GM04503 (cell line): ENCODE results near the gene POLE.
A peak's percentile ranks its signal among the peaks of the same experiment; 100 is the strongest.

Experiments used
- DNase-seq: peaks from one replicate; pipeline ENCODE4 v3.0.0-alpha.2; 2012; ENCODE audit warnings: low read depth

Gene POLE, protein sequence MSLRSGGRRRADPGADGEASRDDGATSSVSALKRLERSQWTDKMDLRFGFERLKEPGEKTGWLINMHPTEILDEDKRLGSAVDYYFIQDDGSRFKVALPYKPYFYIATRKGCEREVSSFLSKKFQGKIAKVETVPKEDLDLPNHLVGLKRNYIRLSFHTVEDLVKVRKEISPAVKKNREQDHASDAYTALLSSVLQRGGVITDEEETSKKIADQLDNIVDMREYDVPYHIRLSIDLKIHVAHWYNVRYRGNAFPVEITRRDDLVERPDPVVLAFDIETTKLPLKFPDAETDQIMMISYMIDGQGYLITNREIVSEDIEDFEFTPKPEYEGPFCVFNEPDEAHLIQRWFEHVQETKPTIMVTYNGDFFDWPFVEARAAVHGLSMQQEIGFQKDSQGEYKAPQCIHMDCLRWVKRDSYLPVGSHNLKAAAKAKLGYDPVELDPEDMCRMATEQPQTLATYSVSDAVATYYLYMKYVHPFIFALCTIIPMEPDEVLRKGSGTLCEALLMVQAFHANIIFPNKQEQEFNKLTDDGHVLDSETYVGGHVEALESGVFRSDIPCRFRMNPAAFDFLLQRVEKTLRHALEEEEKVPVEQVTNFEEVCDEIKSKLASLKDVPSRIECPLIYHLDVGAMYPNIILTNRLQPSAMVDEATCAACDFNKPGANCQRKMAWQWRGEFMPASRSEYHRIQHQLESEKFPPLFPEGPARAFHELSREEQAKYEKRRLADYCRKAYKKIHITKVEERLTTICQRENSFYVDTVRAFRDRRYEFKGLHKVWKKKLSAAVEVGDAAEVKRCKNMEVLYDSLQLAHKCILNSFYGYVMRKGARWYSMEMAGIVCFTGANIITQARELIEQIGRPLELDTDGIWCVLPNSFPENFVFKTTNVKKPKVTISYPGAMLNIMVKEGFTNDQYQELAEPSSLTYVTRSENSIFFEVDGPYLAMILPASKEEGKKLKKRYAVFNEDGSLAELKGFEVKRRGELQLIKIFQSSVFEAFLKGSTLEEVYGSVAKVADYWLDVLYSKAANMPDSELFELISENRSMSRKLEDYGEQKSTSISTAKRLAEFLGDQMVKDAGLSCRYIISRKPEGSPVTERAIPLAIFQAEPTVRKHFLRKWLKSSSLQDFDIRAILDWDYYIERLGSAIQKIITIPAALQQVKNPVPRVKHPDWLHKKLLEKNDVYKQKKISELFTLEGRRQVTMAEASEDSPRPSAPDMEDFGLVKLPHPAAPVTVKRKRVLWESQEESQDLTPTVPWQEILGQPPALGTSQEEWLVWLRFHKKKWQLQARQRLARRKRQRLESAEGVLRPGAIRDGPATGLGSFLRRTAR (N-terminal part only)

DNA sequence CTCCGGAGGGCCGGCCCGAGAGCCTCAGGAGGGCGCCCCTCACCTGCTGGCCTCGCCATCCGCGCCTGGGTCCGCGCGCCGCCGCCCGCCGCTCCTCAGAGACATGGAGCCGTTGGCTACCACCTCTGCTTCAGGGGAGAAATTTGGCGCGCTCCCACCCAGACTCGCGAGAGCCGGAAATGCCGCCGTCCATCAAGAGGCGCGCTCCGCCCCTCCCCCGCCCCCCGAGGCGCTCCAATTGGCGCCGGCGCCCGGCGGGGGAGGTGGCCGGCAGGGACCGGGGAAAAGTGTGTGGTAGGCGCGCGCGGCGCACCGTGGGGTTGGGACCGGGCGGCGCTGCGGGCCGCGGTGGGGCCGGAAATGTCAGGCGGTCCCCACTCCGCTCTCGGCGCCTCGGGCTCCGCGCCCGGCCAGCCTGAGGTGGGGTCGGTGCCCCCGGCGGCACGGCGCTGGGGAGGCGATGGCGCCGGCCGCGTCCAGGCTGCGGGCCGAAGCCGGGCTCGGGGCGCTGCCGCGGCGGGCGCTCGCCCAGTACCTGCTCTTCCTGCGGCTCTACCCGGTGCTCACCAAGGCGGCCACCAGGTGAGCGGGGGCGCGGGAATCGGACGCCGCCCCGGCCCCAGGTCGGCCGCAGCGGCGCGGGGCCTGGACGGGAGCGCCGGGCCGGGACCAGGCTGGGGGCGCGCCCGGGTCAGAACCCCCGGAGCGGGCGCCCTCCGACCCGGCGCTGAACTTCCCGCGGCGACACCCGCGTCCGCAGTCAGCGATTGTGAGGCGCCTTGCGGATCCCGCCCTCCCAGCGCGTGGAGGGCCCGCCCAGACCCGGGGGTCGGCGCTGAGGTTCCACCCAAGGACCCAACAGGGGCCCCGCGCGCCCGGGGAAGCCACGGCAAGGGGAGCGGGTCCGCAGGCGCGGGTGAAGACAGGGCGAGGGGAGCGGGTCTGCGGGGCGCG, at the start of gene POLE, which contains the start of gene PXMP2:
POLE (minus strand) TSS at position 132 of the 954 bp plus-strand sequence; CDS start at position 105, 27 bp downstream.
PXMP2 (plus strand) TSS at position 377 of the 954 bp plus-strand sequence; CDS start at position 461, 84 bp downstream.
- DNase-seq = peak; percentile 65

DNA sequence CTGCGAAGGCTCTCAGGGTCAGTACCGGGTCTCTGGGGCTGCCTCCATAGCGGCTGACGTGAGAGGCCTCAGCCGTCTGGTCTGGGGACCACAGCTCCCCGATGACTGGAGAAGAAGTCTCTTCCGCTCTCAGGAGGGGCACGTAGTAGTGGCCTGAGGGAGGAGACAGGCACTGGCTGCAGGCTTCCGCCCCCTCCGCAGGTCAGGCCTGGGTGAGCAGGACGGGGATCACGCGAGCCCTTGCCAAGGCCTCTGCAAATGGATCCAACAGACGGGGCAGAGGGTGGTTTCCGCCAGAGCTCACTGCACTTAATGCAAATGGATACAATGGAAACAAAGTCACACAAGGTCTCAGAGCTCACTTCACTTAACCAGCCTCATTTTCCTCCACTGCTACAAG, 49.8 kb upstream of the POLE start:
- DNase-seq = no peak

DNA sequence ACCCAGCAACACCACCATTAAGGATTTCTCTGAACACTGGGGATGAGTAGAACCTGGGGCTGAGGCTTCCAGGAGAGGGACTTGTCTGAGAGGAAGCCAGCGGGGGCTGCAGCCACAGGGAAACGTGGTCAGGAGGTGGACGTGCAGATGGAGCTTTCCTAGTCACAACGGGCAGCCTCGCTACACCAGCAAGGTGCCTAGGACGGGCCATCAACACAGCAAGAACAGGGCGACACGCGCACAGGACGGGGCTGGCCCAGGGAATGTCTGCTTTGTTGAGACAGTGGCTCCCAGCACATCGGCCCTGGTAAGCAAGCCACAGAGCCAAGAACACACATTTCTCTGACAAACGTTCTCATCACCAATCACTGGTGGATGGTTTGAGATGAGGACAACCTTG, 49.2 kb upstream of the POLE start:
- DNase-seq = no peak

DNA sequence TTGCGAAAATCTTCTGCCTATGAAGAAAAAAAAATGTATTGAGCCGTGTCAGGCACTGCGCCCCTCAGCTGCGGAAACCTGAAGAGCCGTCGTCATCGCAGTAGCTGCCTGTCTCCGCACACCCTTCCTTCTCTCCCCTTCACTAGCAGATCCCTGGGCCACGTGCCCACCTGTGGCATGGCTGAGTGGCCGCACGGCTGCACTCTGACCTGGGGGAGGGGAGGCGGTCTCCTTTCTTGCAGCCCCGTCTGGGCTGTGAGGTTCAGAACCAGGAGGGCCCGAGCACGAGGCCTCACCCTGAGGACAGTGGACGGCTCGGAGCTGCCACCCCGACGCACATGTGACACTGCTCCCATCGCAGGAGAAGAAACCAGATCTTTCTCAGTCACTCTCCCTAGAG, 48.4 kb upstream of the POLE start:
- no peak for DNase-seq

DNA sequence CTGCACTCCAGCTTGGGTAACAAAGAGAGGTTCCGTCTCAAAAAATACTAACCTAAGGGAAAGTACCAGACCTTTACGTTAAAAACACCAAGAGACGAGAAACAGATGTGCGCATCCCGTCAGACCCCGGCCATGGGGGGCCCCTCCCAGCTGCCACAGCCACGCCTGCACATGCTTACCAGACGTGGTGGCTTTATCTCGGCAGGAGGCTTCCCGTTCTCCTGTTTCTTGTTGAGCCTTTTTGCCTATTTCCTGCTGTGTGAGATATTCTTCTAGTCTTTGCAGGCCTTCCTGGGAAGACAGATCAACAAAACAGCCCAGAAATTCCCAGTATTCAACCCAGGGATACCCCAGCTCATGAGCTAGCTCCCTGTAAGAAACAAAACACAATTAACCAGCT, 47.1 kb upstream of the POLE start:
- DNase-seq = no peak

DNA sequence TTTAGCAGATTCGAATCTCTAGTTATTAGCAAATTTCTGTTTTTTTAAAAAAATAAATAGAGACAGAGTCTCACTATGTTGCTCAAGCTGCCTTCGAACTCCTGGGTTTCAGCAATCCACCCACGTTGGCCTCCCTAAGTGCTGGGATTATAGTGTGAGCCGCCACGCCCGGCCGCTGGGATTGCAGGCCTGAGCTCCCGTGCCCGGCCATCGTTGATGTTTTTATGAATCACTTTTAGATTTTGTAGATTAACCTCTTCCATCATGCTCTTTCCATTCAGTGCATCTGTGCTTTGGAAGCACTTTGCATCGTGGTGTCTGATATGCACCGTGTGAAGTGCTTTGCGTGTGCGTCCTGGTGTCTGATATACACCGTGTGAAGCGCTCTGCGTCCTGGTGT, 44.4 kb upstream of the POLE start:
- no peak for DNase-seq

DNA sequence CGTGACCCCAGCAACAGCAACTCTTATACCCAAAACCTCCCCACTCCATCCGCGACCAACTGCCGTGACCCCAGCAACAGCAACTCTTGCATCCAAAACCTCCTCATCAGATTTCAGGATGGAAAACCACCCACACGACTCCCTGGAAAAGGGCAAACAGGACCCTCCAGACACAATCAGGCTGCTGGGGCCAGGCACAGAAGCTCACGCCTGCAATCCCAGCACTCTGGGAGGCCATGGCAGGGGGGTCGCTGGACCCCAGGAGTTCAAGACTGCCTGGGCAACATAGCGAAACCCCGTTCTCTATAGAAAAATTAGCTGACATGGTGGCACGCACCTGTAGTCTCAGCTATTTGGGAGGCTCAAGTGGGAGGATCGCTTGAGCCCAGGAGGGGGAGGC, 43.2 kb upstream of the POLE start:
- DNase-seq = no peak

DNA sequence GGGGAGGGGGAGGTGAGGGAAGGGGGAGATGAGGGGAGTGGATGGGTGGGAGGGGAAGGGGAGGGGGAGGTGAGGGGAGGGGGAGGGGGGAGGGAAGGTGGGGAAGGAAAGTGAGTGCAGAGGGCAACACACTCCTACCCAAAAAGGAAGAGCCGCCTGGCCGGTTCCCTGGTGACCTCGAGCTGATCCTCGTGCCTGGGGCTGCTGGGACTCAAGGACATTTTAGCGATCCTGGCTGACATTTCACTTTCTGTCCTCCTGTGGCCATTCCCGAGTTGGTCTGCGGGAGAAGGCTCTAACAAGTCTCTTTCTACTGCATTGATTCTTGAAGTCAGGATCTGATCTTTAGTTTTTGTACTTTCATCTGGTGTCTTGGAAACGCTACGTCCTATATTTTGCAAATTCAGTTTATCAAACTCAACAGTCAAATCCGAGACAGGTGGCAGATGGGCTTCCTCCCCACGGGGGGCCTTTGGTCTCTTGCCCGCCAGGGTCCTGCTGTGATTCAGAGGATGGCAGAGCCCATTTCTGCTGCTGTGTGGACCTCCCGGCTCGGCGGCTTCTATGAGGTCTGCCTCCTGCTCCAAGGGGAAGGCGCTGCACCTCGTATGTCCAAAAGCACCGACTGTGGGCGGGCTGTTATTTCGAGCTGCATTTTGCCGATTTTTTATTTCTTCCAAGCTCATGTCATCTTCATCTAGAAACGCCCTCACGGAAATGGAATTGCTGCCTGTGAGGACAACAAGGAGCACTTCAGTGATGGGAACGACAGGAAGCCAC, 42.6 kb upstream of the POLE start:
- DNase-seq = no peak

DNA sequence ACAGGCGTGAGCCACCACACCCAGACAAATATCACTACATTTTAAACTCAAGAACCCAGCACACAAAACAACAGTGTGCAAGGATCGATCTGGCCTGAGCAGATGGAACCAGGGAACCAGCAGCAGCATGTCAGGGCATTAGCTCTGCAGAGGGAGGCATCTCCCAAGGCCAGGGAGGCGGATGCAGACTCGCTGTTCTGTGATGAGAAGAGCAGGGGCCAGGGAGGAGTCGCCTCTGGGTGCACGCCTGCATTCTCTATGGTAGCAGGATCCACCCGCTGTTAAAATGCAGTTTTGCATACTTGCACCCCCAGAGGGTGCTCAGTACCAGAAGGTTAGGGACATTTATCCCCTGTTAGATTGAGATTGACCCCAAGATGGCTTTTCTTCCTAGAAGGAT, 41.4 kb upstream of the POLE start:
- no peak for DNase-seq

DNA sequence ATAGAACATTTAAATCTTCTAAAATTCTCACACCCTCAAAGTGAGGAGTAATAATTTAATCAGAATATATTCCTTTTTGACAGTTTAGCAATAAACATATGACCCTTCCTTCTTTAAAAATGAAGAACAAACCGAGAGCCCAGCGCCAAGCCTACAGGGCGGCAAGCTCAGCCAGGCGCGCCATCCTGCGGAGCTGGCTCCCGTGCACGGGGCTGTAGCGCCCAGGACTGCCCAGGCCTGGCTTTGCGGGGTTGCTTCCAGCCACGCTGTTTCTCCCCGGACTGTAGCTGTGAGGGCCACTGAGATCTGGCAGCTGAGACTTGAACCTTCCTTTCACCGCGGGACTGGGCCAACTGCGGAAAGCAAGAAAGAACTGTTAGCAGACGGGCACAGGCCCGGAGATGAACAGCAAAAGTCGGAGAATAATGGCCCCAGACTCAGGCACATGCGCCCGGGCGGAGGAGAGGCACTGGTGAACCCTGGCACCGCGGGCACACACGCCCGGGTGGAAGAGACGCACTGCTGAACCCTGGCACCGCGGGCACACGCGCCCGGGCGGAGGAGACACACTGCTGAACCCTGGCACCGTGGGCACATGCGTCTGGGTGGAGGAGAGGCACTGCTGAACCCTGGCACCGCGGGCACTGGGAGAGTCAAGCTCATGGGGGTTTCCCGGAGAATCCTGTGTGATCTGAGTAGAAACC, 40.1 kb upstream of the POLE start:
- DNase-seq = no peak

DNA sequence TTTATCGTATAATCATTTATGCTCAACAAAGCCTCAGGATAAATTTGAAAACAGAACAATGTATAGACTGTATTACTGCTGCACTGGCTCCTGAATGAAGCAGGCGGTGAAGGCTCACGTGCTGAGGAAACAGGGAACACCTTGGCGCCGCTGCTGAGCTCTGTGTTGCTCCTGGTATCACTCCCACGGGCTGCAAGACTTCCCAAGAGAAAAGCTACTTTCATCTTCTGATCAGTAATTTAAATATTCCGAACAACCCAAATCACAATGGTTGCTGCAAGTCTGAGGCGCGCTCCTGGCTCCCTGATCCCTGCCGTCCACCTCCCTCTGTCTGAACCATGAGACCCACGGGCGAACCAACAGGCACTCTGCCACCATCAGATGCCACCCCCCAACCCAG, 39.2 kb upstream of the POLE start:
- no peak for DNase-seq

DNA sequence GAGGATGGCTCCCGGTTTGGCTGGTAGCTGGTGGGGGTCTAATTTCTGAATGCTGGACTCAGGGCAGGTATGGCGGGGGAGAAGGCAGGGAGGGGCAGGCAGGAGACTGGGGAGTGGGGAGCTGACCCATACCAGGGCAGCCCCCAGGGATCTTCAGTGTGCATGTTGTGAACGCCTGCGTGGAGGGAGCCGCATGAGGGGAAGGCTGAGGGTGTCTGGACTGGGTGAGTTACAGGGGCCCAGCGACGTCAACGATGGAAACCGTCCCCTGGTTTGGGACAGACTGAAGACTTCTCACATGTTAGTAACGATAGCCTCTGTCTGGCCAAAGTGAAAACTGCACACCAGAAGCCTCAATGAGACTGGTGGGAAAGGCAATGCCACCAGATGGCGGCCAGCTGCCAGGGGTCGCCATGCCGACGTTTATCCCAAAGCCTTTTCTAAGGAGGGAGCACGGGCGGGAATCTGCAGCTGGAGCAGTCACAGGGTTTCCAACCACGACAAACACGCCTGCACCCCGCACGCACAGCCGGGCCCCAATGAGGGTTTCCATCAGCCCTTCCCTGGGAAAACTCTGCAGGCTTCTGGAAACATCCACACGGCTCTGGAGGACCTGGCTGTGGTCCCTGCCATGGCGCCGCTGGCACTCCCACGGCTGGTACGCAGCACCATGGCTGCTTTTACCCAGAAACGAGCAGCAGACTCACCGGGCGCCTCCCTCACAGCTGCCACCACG, 37.5 kb upstream of the POLE start:
- DNase-seq = no peak

DNA sequence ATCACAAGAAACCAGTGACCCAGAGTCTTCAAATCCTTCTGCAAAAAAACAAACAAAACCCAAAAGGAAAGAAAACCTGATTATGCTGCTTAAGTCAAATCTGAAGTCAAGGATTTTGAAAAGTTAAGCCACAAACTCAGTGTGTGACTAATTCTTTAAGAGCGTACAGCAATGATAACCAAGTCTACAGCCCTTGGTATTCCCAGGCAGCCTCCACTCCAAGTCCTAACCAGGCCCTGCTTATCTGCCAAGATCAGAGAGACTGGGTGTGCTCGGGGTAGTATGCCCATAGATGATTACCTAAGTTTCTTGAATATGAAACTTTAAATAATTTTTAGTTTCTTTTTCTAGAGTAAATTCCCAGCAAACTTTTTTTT, 36.6 kb upstream of the POLE start:
- no peak for DNase-seq

DNA sequence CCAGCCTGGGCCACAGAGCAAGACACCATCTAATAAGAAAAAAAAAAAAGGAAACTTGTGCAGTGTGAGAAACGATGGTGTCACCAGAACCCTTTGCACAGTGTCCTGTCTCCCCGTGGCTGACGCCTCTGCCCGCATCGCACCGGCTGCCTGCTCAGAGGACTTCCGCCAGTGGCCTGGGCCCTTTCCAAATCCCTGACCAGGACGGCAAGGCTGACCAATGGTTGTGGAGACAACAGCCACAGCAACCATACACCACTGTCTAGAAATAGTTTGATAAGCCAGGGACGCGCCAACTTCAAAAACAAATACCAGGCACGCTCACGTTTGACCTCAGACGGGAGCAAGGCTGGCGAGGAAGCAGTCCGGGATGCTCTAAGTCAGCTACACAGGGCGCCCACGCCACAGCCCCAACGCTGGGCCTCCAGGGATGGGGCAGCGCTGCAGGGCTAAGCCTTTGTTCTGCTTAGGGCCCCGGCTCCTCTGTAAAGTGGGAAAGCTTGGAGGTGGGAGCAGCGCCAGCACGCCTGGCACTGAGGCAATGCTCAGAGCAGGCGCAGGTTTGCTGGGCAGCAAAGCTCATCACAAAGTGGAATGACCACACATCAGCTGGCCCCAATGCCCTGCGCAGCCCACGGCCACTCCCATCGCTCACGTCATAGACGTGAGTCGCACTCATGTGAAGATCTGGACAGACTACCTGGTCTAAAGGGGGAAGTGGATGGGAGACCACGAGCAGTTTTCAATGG, 36.0 kb upstream of the POLE start:
- DNase-seq = no peak

DNA sequence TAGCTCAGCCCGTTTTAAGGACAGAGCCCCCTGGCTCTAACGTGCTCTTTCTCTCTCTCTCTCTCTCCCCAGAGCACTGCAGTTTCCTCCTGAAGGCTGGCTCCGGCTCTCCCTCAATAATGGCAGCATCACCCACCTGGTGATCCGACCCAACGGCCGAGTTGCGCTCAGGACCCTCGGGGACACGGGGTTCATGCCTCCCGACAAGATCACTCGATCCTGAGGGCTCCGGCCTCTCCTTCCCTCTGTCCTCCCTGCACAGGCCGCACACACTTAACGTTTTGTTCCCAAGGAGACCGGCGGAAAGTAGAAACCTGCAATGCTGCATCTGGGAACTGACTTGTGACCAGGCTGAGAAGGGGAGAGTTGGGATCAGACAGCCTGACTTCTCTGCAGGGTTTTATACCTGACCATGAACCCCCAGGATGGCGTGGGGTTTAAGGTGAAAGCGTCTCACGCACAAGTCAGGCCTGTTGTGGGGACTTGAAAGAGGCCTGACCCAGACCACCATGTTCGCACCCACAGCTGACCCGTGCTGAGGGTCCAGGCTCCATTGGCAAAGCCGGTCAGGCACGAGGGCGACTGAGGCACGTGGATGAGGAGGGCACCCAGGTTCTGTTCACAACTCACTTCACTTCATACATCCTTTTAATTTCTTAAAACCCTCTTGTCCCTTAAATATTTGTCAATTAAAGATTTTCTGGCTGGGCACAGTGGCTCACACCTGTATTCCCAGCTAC, 33.6 kb upstream of the POLE start:
- DNase-seq = no peak

DNA sequence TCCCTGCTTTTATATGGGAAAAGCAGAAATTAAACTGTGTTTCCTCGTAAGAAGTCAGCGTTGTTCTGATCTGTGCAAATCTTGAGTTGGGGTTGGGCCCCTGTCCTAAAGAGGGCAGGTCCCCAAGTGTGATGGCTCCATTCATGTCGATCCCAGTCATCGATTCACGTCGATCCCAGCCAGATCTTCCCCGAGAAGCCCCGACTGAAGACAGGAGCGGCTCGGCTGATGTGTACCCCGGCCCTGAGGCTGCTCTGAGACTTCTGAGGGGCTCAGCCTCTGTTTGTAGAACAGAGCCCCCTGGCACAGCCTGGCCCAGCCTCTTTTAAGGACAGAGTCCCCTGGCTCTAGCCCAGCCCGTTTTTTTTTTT, 32.8 kb upstream of the POLE start:
- DNase-seq = no peak

DNA sequence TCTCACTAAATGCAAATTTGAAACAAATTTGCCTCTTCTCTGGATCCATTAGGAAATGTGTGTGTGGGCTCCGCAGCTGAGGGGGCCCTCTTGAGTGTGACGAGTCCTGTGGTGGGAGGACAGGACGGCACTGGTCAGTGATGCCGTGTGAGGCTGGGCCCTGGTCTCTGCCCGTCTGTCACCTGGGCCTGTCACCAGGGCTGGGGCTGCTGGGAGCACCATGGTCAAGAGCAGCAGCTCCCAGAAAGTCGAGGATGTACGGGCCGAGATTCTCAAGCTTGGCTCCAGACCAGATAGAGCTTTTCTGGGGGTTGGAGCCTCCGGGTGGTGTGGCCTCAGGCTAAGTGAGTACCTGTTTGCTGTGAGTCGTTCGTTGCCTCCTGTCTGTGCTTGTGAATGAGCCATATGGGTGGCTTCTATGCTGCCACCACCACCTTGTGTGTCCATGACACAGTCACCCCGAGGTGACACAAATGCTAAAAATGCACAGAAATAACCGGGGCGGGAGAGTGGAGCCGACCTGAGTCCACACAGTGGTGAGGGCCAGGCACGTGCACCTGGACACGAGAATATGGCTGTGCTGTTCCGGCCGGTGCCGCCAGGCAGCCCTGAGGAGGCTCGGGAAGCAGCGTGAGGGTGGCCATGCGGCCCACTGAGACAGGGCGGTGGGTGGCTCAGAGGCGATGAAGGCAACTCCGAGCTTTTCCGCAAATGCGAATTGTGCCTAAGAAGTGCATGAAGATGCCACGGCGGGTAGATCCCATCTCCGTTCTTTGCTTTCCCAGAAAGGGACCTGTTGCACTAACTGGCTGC, 32.2 kb upstream of the POLE start:
- DNase-seq = no peak
